H9 (cell line): Measurements from ENCODE around the gene TSEN34. TPM values are rescaled to one million over a fixed set of nuclear protein-coding genes. Genes with fewer than 3 reads are reported as not detected.

Source experiments
- DNase-seq: peaks from one replicate; pipeline ENCODE4 v3.0.0-alpha.2; 2017
- H2AFZ ChIP-seq: one replicate; pipeline ENCODE4 v1.6.1; 2013; ENCODE audit warnings: mild to moderate bottlenecking, low read length, control low read depth, moderate library complexity
- H2AK5ac ChIP-seq: 2 replicates; pipeline ENCODE4 v1.6.1; 2013; ENCODE audit warnings: low read length, control low read depth, mixed read lengths; ENCODE audit not compliant: insufficient read length
- H2BK120ac ChIP-seq: one replicate; pipeline ENCODE4 v1.6.1; 2013; ENCODE audit warnings: low read depth, mild to moderate bottlenecking, low read length, control low read depth, inconsistent platforms; ENCODE audit not compliant: poor library complexity, severe bottlenecking
- H2BK12ac ChIP-seq: 2 replicates; pipeline ENCODE4 v1.6.1; 2013; ENCODE audit warnings: low read length, control low read depth, mixed read lengths, low read depth; ENCODE audit not compliant: insufficient read length
- H2BK15ac ChIP-seq: 2 replicates; pipeline ENCODE4 v1.6.1; 2013; ENCODE audit warnings: low read depth, low read length, control low read depth
- H2BK20ac ChIP-seq: one replicate; pipeline ENCODE4 v1.6.1; 2013; ENCODE audit warnings: low read depth, mild to moderate bottlenecking, low read length, control low read depth, inconsistent platforms; ENCODE audit not compliant: poor library complexity, severe bottlenecking
- H2BK5ac ChIP-seq: 2 replicates; pipeline ENCODE4 v1.6.1; 2013; ENCODE audit warnings: low read length, control low read depth, mixed read lengths; ENCODE audit not compliant: insufficient read length
- H3K14ac ChIP-seq: 2 replicates; pipeline ENCODE4 v1.6.1; 2013; ENCODE audit warnings: low read length, control low read depth; ENCODE audit not compliant: insufficient read depth
- H3K18ac ChIP-seq: 2 replicates; pipeline ENCODE4 v1.6.1; 2013; ENCODE audit warnings: low read depth, mild to moderate bottlenecking, mixed read lengths, low read length, control low read depth; ENCODE audit not compliant: insufficient read length
- H3K23ac ChIP-seq: 2 replicates; pipeline ENCODE4 v1.6.1; 2013; ENCODE audit warnings: low read length, control low read depth, mixed read lengths, low read depth; ENCODE audit not compliant: insufficient read length
- H3K23me2 ChIP-seq: 2 replicates; pipeline ENCODE4 v1.6.1; 2013; ENCODE audit warnings: low read depth, mild to moderate bottlenecking, mixed read lengths, low read length, control low read depth; ENCODE audit not compliant: insufficient read length, poor library complexity, severe bottlenecking
- H3K27ac ChIP-seq: 2 replicates; pipeline ENCODE4 v1.5.1; 2013; ENCODE audit warnings: low read length, control low read depth, mixed read lengths, low read depth; ENCODE audit not compliant: insufficient read length
- H3K27me3 ChIP-seq: 2 replicates; pipeline ENCODE4 v1.6.1; 2013; ENCODE audit warnings: low read length, control low read depth, inconsistent platforms; ENCODE audit not compliant: insufficient read depth
- H3K4ac ChIP-seq: 2 replicates; pipeline ENCODE4 v1.6.1; 2013; ENCODE audit warnings: low read depth, mild to moderate bottlenecking, control low read depth, inconsistent platforms, low read length, moderate library complexity
- H3K4me1 ChIP-seq: 2 replicates; pipeline ENCODE4 v1.6.1; 2013; ENCODE audit warnings: low read length, control low read depth, inconsistent platforms; ENCODE audit not compliant: insufficient read depth
- H3K4me2 ChIP-seq: 2 replicates; pipeline ENCODE4 v1.6.1; 2013; ENCODE audit warnings: low read length, control low read depth, mixed read lengths; ENCODE audit not compliant: insufficient read length, insufficient read depth
- H3K56ac ChIP-seq: 2 replicates; pipeline ENCODE4 v1.6.1; 2013; ENCODE audit warnings: low read depth, mild to moderate bottlenecking, mixed read lengths, low read length, control low read depth; ENCODE audit not compliant: insufficient read length
- H3K79me1 ChIP-seq: 2 replicates; pipeline ENCODE4 v1.6.1; 2013; ENCODE audit warnings: low read depth, mild to moderate bottlenecking, moderate library complexity, low read length, control low read depth, inconsistent platforms; ENCODE audit not compliant: insufficient read depth, poor library complexity, severe bottlenecking
- H3K79me2 ChIP-seq: 2 replicates; pipeline ENCODE4 v1.6.1; 2013; ENCODE audit warnings: low read length, control low read depth, inconsistent platforms; ENCODE audit not compliant: insufficient read depth
- H3K9ac ChIP-seq: 2 replicates; pipeline ENCODE4 v1.6.1; 2013; ENCODE audit warnings: low read length, control low read depth, mixed read lengths; ENCODE audit not compliant: insufficient read length; ENCODE audit errors: extremely low read depth
- H3K9me3 ChIP-seq: one replicate; pipeline ENCODE4 v1.6.1; 2013; ENCODE audit warnings: low read depth, low read length, inconsistent platforms; ENCODE audit not compliant: control insufficient read depth
- H3T11ph ChIP-seq: one replicate; pipeline ENCODE4 v1.6.1; 2013; ENCODE audit warnings: mild to moderate bottlenecking, low read length, control low read depth, inconsistent platforms
- H4K20me1 ChIP-seq: one replicate; pipeline ENCODE4 v1.6.1; 2013; ENCODE audit not compliant: control insufficient read depth, insufficient read length, insufficient read depth
- H4K5ac ChIP-seq: 2 replicates; pipeline ENCODE4 v1.6.1; 2013; ENCODE audit warnings: low read depth, mild to moderate bottlenecking, mixed read lengths, low read length, control low read depth; ENCODE audit not compliant: insufficient read length
- H4K8ac ChIP-seq: replicated peaks from 2 replicates; pipeline ENCODE4 v1.6.1; 2013; ENCODE audit warnings: low read length, control low read depth, mixed read lengths, low read depth; ENCODE audit not compliant: insufficient read length
- H4K91ac ChIP-seq: 2 replicates; pipeline ENCODE4 v1.6.1; 2013; ENCODE audit warnings: low read depth, mild to moderate bottlenecking, moderate library complexity, mixed read lengths, low read length, control low read depth; ENCODE audit not compliant: insufficient read length
- H3K27ac Mint-ChIP-seq, 3 experiments: 2 replicates in 2 of 3; 3 replicates in 1 of 3; pipeline ENCODE4 v1.8.0; 2020 to 2021; ENCODE audit warnings: mixed read lengths in 3 of 3, mild to moderate bottlenecking in 1 of 3, moderate library complexity in 1 of 3
- H3K27me3 Mint-ChIP-seq: 2 replicates; pipeline ENCODE4 v1.8.0; 2021; ENCODE audit warnings: low read depth, mild to moderate bottlenecking, moderate library complexity, mixed read lengths
- H3K36me3 Mint-ChIP-seq, 3 experiments: 2 replicates in 2 of 3; 3 replicates in 1 of 3; pipeline ENCODE4 v1.8.0; 2020 to 2021; ENCODE audit warnings: low read depth in 3 of 3, mixed read lengths in 3 of 3; ENCODE audit not compliant: insufficient read depth in 1 of 3
- H3K4me1 Mint-ChIP-seq, 2 experiments: 2 replicates each; pipeline ENCODE4 v1.8.0; 2020; ENCODE audit warnings: mixed read lengths in 2 of 2
- H3K4me3 Mint-ChIP-seq, 2 experiments: 2 replicates in 1 of 2; 3 replicates in 1 of 2; pipeline ENCODE4 v1.8.0; 2020 to 2021; ENCODE audit warnings: mild to moderate bottlenecking in 2 of 2, mixed read lengths in 2 of 2, moderate library complexity in 1 of 2
- H3K9me3 Mint-ChIP-seq, 2 experiments: 2 replicates in 1 of 2; 3 replicates in 1 of 2; pipeline ENCODE4 v1.8.0; 2020; ENCODE audit warnings: mild to moderate bottlenecking in 2 of 2, mixed read lengths in 2 of 2, moderate library complexity in 1 of 2
- WGBS: extraction: QIAGEN DNeasy Blood & Tissue Kit; methylation state at CpG from one replicate; pipeline ENCODE4 v1.1.7; 2013; ENCODE audit warnings: missing lambda C conversion rate, low lambda C conversion rate, mixed read lengths; ENCODE audit not compliant: insufficient read length; ENCODE audit errors: extremely low coverage; 5-methylcytosine and 5-hydroxymethylcytosine counted together
- total RNA-seq: library from RNA; stranded (reverse); gene quantifications from 2 replicates; pipeline ENCODE4 v1.2.1, GENCODE V29; 2021
- TF ChIP-seq, protein P1 (sequence below): fragments of 200-600 bp; sonication (generic); conservative IDR thresholded peaks from 3 replicates; pipeline ENCODE4 v1.8.0; 2021; ENCODE audit warnings: antibody characterized with exemption, mild to moderate bottlenecking

The TSEN34 gene
- total RNA-seq, 1 experiment from 2014 or later = 28.3 TPM

DNA sequence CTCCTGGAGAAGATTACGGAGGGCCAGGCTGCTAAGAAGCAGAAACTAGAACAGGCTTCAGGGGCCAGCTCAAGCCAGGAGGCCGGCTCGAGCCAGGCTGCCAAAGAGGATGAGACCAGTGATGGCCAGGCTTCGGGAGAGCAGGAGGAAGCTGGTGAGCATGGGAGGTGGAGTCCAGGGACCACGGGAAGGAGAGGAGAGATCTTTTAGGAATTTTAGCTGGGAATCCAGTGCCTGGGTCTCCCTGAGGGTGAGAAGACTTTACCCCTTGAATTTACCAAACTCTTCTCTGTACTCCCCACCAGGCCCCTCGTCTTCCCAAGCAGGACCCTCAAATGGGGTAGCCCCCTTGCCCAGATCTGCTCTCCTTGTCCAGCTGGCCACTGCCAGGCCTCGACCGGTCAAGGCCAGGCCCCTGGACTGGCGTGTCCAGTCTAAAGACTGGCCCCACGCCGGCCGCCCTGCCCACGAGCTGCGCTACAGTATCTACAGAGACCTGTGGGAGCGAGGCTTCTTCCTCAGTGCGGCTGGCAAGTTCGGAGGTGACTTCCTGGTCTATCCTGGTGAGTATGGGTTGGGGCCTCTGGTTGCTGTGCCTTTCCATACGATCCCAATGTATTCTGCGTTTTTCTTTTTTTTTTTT lies 824 bp downstream of the TSEN34 start:
- no peak overlapping the region for H3K4ac ChIP-seq
- H2BK120ac ChIP-seq = no peak overlapping the region
- H3K27me3 ChIP-seq = no peaks in the 10 kb centered on the region
- H3K4me1 Mint-ChIP-seq = peaks cover 13 to 28% of the 10 kb centered on the region in 2 experiments
- H4K5ac ChIP-seq = no peak overlapping the region
- H3K36me3 Mint-ChIP-seq = peaks cover 25 to 50% (median 48%) of the 10 kb centered on the region in 3 experiments
- H3K27me3 Mint-ChIP-seq = no peaks in the 10 kb centered on the region
- no peak overlapping the region; the same call in 1 of the 2 replicates for H3K14ac ChIP-seq
- peak overlapping the region; percentile 71 for H3K9ac ChIP-seq
- no peaks in the 10 kb centered on the region for H3K79me2 ChIP-seq
- peaks cover 11% of the 10 kb centered on the region for H3K23me2 ChIP-seq
- no CpG with 5 or more reads among the region's 19 CpGs for WGBS
- no peak overlapping the region for H3K27ac ChIP-seq
- H3K56ac ChIP-seq = no peak overlapping the region
- no peak overlapping the region for H3T11ph ChIP-seq
- H2BK20ac ChIP-seq = no peak overlapping the region
- H2AK5ac ChIP-seq = no peak overlapping the region
- DNase-seq = no peak
- H3K4me2 ChIP-seq = peak overlapping the region; percentile 89
- H2AFZ ChIP-seq = no peak overlapping the region
- no peak overlapping the region for H4K8ac ChIP-seq
- H2BK5ac ChIP-seq = no peak overlapping the region
- no peak overlapping the region for H3K23ac ChIP-seq
- H3K18ac ChIP-seq = no peak overlapping the region
- H2BK15ac ChIP-seq = no peak overlapping the region
- H3K9me3 ChIP-seq = no peaks in the 10 kb centered on the region
- no peaks in the 10 kb centered on the region for H3K9me3 Mint-ChIP-seq
- peaks cover 3% of the 10 kb centered on the region for H4K20me1 ChIP-seq
- H3K79me1 ChIP-seq = no peaks in the 10 kb centered on the region
- H3K4me3 Mint-ChIP-seq = peak overlapping the region; percentile 87 to 93
- TF ChIP-seq, protein P1, sequence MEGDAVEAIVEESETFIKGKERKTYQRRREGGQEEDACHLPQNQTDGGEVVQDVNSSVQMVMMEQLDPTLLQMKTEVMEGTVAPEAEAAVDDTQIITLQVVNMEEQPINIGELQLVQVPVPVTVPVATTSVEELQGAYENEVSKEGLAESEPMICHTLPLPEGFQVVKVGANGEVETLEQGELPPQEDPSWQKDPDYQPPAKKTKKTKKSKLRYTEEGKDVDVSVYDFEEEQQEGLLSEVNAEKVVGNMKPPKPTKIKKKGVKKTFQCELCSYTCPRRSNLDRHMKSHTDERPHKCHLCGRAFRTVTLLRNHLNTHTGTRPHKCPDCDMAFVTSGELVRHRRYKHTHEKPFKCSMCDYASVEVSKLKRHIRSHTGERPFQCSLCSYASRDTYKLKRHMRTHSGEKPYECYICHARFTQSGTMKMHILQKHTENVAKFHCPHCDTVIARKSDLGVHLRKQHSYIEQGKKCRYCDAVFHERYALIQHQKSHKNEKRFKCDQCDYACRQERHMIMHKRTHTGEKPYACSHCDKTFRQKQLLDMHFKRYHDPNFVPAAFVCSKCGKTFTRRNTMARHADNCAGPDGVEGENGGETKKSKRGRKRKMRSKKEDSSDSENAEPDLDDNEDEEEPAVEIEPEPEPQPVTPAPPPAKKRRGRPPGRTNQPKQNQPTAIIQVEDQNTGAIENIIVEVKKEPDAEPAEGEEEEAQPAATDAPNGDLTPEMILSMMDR = no peak
- no peak overlapping the region for H4K91ac ChIP-seq
- peak overlapping the region; percentile 55 to 96 (median 72); a peak in 5 of 7 replicates for H3K27ac Mint-ChIP-seq
- H2BK12ac ChIP-seq = no peak overlapping the region
- H3K4me1 ChIP-seq = peaks cover 3% of the 10 kb centered on the region; the same call in 1 of the 2 replicates
